ENCODE data around the gene NDOR1.

DNA sequence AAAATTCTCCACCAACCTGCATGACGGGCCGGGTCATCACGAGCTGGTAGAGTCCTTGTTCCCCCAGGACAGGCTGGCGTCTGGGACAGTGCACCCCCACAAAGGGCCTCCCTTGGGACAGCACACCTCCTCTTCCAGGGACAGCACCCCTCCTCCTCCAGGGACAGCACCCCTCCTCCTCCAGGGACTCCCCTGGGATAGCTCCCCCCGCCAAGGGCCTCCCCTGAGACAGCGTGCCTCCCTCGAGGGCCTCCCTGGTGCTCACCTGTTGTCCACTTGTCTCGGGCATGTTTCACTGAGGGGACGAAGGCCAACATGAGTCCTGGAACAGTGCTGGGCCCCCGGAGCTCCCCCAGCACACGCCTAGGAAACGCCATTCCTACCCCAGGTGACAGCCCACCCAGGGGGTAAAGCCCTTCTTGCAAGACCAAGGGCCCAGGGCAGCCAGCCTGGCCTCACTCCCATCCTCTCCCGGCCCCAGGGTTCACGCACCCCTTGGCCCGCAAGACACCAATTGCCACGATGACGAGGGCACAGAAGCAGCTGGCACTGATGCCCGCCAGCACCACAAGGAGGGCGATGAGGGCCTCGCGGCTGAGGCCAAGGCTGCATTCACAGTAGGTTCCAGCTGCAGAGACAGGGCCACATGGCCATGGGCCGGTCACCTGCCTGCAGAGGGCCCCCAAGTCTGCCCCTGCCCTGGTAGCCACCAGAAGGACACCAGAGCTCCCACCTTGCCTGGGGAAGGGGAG lies 34.2 kb upstream of the NDOR1 start:
- TF ChIP-seq, protein P1, sequence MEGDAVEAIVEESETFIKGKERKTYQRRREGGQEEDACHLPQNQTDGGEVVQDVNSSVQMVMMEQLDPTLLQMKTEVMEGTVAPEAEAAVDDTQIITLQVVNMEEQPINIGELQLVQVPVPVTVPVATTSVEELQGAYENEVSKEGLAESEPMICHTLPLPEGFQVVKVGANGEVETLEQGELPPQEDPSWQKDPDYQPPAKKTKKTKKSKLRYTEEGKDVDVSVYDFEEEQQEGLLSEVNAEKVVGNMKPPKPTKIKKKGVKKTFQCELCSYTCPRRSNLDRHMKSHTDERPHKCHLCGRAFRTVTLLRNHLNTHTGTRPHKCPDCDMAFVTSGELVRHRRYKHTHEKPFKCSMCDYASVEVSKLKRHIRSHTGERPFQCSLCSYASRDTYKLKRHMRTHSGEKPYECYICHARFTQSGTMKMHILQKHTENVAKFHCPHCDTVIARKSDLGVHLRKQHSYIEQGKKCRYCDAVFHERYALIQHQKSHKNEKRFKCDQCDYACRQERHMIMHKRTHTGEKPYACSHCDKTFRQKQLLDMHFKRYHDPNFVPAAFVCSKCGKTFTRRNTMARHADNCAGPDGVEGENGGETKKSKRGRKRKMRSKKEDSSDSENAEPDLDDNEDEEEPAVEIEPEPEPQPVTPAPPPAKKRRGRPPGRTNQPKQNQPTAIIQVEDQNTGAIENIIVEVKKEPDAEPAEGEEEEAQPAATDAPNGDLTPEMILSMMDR (IDR thresholded peaks at IDR 0.05; ENCODE audit: low read depth, low read length), result no peak
- no peak for TF ChIP-seq EZH2phosphoT487 (IDR thresholded peaks at IDR 0.05; ENCODE audit: low read depth)
